Neutrophil (primary cell): ENCODE data around the gene UST.

ENCODE experiments used
- H3K27ac ChIP-seq: fragments of 200-600 bp; sonication (generic); 2 replicates; pipeline ENCODE4 v1.5.1; 2016; ENCODE audit warnings: mild to moderate bottlenecking, moderate library complexity
- H3K27me3 ChIP-seq: fragments of 200-600 bp; sonication (generic); 2 replicates; pipeline ENCODE4 v1.6.0; 2016; ENCODE audit warnings: mild to moderate bottlenecking
- H3K36me3 ChIP-seq: fragments of 200-600 bp; sonication (generic); 2 replicates; pipeline ENCODE4 v1.5.1; 2017
- H3K4me1 ChIP-seq, 2 experiments: fragments of 200-600 bp in 1 of 2; sonication (generic) in 1 of 2; 1 replicate in 1 of 2; 2 replicates in 1 of 2; pipeline versions ENCODE4 v1.5.1 to v1.6.1; 2013 to 2016; ENCODE audit warnings: low read depth in 1 of 2, low read length in 1 of 2, mild to moderate bottlenecking in 1 of 2, moderate library complexity in 1 of 2; ENCODE audit not compliant: control insufficient read depth in 1 of 2, insufficient read depth in 1 of 2
- H3K4me3 ChIP-seq, 2 experiments: fragments of 200-600 bp in 1 of 2; sonication (generic) in 1 of 2; 1 replicate in 1 of 2; 2 replicates in 1 of 2; pipeline ENCODE4 v1.5.1; 2013 to 2016; ENCODE audit warnings: low read depth in 1 of 2, low read length in 1 of 2, mild to moderate bottlenecking in 1 of 2, moderate library complexity in 1 of 2
- H3K9me3 ChIP-seq: fragments of 200-600 bp; sonication (generic); 2 replicates; pipeline ENCODE4 v1.5.1; 2016
- TF ChIP-seq, protein P1 (sequence below): fragments of 200-600 bp; sonication (generic); IDR thresholded peaks from 2 replicates; pipeline ENCODE4 v1.5.1; 2016; ENCODE audit warnings: antibody characterized with exemption

UST gene

DNA sequence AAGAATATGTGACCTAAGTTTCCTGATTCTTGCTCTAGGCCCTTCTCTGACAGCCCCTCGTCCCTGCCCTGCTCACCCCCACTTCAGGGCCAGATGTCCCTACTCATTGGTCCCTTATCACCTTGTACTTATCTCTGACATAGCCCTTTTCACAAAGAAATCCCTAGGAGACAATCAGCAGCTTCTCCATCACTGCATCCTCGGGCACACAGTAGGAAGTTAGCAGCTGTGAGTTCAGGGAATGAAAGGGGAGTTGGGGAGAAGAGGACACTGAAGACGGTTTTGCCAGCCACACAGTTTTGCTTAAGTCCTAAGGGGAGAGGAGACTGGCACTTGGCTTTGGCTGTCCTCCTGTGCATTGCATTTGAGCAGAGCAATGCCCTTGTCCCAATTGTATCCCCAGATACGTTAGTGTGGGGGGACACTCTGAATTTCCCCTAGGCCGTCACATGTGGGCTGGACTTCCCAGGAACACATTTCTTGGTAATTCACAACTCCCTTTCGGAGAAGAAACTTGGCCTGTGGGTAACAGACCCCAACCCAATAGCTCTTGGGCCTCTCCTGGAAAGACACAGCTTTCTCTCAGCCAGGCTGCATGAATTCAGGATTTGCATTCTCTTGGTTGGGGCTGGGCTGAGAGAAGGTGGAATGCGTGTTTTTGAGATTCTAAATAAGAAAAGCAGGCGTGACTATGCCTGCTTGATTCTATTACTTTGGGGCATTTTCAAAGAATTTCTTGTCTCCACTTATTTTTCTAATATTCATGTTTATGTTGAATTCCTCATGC lies 177.6 kb downstream of the UST start:
- H3K4me1 ChIP-seq = no peaks in the 10 kb centered on the region
- no peaks in the 10 kb centered on the region for H3K36me3 ChIP-seq
- TF ChIP-seq, protein P1, sequence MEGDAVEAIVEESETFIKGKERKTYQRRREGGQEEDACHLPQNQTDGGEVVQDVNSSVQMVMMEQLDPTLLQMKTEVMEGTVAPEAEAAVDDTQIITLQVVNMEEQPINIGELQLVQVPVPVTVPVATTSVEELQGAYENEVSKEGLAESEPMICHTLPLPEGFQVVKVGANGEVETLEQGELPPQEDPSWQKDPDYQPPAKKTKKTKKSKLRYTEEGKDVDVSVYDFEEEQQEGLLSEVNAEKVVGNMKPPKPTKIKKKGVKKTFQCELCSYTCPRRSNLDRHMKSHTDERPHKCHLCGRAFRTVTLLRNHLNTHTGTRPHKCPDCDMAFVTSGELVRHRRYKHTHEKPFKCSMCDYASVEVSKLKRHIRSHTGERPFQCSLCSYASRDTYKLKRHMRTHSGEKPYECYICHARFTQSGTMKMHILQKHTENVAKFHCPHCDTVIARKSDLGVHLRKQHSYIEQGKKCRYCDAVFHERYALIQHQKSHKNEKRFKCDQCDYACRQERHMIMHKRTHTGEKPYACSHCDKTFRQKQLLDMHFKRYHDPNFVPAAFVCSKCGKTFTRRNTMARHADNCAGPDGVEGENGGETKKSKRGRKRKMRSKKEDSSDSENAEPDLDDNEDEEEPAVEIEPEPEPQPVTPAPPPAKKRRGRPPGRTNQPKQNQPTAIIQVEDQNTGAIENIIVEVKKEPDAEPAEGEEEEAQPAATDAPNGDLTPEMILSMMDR = no peak
- no peak overlapping the region for H3K27ac ChIP-seq
- H3K4me3 ChIP-seq = no peak overlapping the region
- no peaks in the 10 kb centered on the region for H3K27me3 ChIP-seq
- H3K9me3 ChIP-seq = no peaks in the 10 kb centered on the region

DNA sequence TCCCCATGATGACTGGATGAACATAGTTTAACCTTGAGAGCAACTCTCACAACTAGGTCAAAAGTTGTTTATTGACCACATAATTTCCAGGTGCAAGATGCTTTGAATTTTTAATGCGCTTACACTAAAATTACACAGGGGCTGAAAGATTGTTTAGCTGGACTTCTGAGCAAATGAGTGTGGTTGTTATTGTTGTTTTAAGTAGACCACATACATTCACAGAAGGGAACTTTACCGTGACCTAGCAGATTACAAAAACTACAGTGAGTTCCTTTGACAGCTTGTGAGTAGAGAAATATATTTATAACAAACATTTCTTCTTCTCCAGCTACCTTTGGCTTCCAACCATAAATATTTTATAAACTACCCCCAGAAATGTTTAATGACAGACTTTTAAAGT lies 178.9 kb downstream of the UST start:
- H3K36me3 ChIP-seq = no peaks in the 10 kb centered on the region
- TF ChIP-seq, protein P1 = no peak
- no peak overlapping the region for H3K4me3 ChIP-seq
- no peaks in the 10 kb centered on the region for H3K9me3 ChIP-seq
- no peaks in the 10 kb centered on the region for H3K4me1 ChIP-seq
- H3K27ac ChIP-seq = no peak overlapping the region
- H3K27me3 ChIP-seq = no peaks in the 10 kb centered on the region

DNA sequence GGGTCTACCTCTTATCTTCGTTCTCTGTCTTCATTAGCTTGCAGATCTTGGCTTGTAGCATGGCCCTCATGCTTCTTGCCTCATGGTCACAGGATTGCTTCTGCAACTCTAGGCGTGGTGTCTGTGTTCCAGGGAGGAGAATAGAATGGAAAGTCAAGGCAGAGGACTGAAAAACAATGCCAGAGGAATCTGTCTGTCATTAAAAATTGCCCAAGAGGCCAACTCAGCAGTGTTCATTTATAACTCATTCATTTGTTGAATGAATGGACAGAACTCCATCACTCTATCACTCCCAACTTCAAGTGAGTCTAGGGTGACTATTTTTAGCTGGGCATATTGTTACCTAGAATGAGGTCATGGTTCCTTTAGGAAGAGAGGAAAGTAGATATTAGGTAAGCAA lies 179.6 kb downstream of the UST start:
- H3K4me1 ChIP-seq = no peaks in the 10 kb centered on the region
- no peaks in the 10 kb centered on the region for H3K36me3 ChIP-seq
- no peak overlapping the region for H3K27ac ChIP-seq
- TF ChIP-seq, protein P1 = no peak
- H3K4me3 ChIP-seq = no peak overlapping the region
- no peaks in the 10 kb centered on the region for H3K9me3 ChIP-seq
- H3K27me3 ChIP-seq = no peaks in the 10 kb centered on the region

DNA sequence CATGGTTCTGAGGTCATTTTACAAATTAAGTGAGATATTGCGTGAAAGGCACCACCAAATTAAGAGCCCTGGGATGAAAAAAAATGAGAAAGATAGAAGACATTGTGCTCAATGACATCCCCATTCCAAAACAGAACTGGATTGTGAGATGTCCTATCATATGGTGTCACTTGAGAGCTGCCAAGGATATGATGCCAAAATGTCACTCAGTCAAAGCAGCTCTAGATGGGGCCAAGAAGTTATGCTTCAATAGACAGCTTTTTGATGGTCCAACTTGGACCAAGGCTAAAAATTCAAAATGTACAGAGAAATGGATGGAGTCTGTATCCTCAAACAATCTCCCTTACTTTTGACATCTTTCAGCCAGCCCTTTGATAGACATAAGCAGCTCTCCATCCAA lies 180.8 kb downstream of the UST start:
- no peaks in the 10 kb centered on the region for H3K27me3 ChIP-seq
- no peaks in the 10 kb centered on the region for H3K9me3 ChIP-seq
- H3K36me3 ChIP-seq = no peaks in the 10 kb centered on the region
- no peak overlapping the region for H3K4me3 ChIP-seq
- TF ChIP-seq, protein P1 = no peak
- no peaks in the 10 kb centered on the region for H3K4me1 ChIP-seq
- no peak overlapping the region for H3K27ac ChIP-seq

DNA sequence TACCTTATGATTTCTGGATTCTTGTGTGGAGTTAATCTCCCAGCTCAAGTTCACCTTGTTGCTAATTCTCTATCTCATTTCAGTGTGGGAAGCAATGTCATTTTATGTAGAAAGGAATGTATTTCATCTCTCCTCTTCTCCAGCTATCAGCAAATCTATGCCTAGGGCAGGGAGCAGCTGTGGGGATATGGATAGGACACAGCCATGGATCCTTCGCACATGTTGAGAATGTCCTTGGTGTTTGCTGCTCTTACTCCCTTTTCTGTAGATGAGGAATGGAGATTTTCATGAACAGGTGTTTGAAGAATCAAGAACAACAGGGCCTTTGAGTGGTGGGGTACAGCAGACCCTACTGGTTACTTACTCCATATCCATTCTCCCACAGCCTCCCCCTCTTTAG lies 182.0 kb downstream of the UST start:
- Histone ChIP-seq H3K4me1 (no peaks in the 10 kb centered on the region), H3K9me3 (no peaks in the 10 kb centered on the region), H3K36me3 (no peaks in the 10 kb centered on the region), H3K27me3 (no peaks in the 10 kb centered on the region), H3K4me3 (no peak overlapping the region), H3K27ac (no peak overlapping the region)
- TF ChIP-seq, protein P1 = no peak
